Endothelial cell of umbilical vein (primary cell): ENCODE measurements around the gene TRAPPC12. TPM values are rescaled to one million over a fixed set of nuclear protein-coding genes. Genes with fewer than 3 reads are reported as not detected.

Experiments
- BruUV-seq: library from RNA; stranded (reverse); fragments of 400-500 nt; replicated peaks from 2 replicates; lab custom pipeline; 2021; lab: Mats Ljungman, UMichigan
- CTCF ChIA-PET: fragments of 300-600, 350-600 bp; sonication (Branson Sonifier 250); formaldehyde crosslinking; loops from one replicate; lab custom pipeline; 2021; ENCODE audit warnings: antibody characterized with exemption, inconsistent platforms; lab: Charles Lee
- POLR2A ChIA-PET: fragments of 300-600, 350-600 bp; sonication (Branson Sonifier 250); formaldehyde crosslinking; loops from one replicate; lab custom pipeline; 2021; ENCODE audit warnings: antibody characterized with exemption, inconsistent platforms; lab: Charles Lee
- DNase-seq: peaks from one replicate; pipeline ENCODE4 v3.0.0-alpha.2; 2011; ENCODE audit warnings: low read depth, low spot score
- FAIRE-seq: peaks from 2 replicates; lab custom pipeline; 2011; peaks lifted over from hg19 to GRCh38; lab: Jason Lieb, UNC
- H2AFZ ChIP-seq: 2 replicates; pipeline ENCODE4 v1.6.0; 2012; ENCODE audit warnings: low read depth, low read length, control low read depth, inconsistent platforms
- H3K27ac ChIP-seq: 2 replicates; pipeline ENCODE4 v1.5.1; 2011; ENCODE audit warnings: low read depth, mild to moderate bottlenecking, control low read depth, low read length, moderate library complexity; ENCODE audit not compliant: insufficient read depth
- H3K27me3 ChIP-seq, 2 experiments: 2 replicates each; pipeline versions ENCODE4 v1.6.0 to v1.6.1; 2011; ENCODE audit warnings: low read length in 2 of 2, mixed read lengths in 1 of 2; ENCODE audit not compliant: control insufficient read depth in 2 of 2, insufficient read depth in 2 of 2
- H3K36me3 ChIP-seq, 2 experiments: 2 replicates in 1 of 2; 3 replicates in 1 of 2; pipeline ENCODE4 v1.5.1; 2011; ENCODE audit warnings: low read length in 2 of 2, mild to moderate bottlenecking in 1 of 2, moderate library complexity in 1 of 2; ENCODE audit not compliant: control insufficient read depth in 2 of 2, insufficient read depth in 2 of 2; ENCODE audit errors: extremely low read depth in 1 of 2
- H3K4me1 ChIP-seq: 3 replicates; pipeline ENCODE4 v1.5.1; 2011; ENCODE audit warnings: mild to moderate bottlenecking, low read length; ENCODE audit not compliant: control insufficient read depth, insufficient read depth; ENCODE audit errors: extremely low read depth
- H3K4me2 ChIP-seq: 2 replicates; pipeline ENCODE4 v1.6.1; 2011; ENCODE audit warnings: low read length, control low read depth, mixed read lengths; ENCODE audit not compliant: insufficient read depth
- H3K4me3 ChIP-seq, 3 experiments: fragments of 200-600 bp in 1 of 3; sonication (generic), shearing (Covaris generic) in 1 of 3; replicated peaks in 1 of 3; 2 replicates each; pipeline ENCODE4 v1.5.1; 2011 to 2016; ENCODE audit warnings: control low read depth in 3 of 3, low read length in 3 of 3, mild to moderate bottlenecking in 2 of 3, inconsistent platforms in 1 of 3, low read depth in 1 of 3, moderate library complexity in 1 of 3; ENCODE audit not compliant: insufficient read depth in 1 of 3
- H3K79me2 ChIP-seq: 2 replicates; pipeline ENCODE4 v1.6.0; 2012; ENCODE audit warnings: low read length, inconsistent platforms; ENCODE audit not compliant: control insufficient read depth, insufficient read depth
- H3K9ac ChIP-seq: replicated peaks from 2 replicates; pipeline ENCODE3; 2011; ENCODE audit warnings: low read length, control low read depth; ENCODE audit not compliant: insufficient read depth; ENCODE audit errors: extremely low read depth
- H3K9me1 ChIP-seq: replicated peaks from 3 replicates; pipeline ENCODE4 v1.6.0; 2011; ENCODE audit warnings: mild to moderate bottlenecking, low read length; ENCODE audit not compliant: control insufficient read depth, insufficient read depth; ENCODE audit errors: extremely low read depth
- H3K9me3 ChIP-seq: replicated peaks from 2 replicates; pipeline ENCODE4 v1.5.1; 2012; ENCODE audit warnings: low read length, inconsistent platforms; ENCODE audit not compliant: control insufficient read depth, insufficient read depth
- H4K20me1 ChIP-seq: replicated peaks from 2 replicates; pipeline ENCODE3; 2011; ENCODE audit warnings: mild to moderate bottlenecking, low read length; ENCODE audit not compliant: control insufficient read depth, insufficient read depth; ENCODE audit errors: extremely low read depth
- CTCF ChIP-seq, 2 donors: IDR thresholded peaks; 1 replicate in 1 of 2; 2 replicates in 1 of 2; pipeline ENCODE4 v1.5.1; 2011; ENCODE audit warnings: low read length in 2 of 2, mild to moderate bottlenecking in 2 of 2, moderate library complexity in 2 of 2, control low read depth in 1 of 2, inconsistent platforms in 1 of 2, low read depth in 1 of 2; ENCODE audit not compliant: insufficient read depth in 1 of 2; ENCODE audit errors: extremely low read depth in 1 of 2
- EZH2 ChIP-seq: IDR thresholded peaks from 2 replicates; pipeline ENCODE4 v1.6.1; 2012; ENCODE audit warnings: borderline replicate concordance, low read depth, mild to moderate bottlenecking, moderate library complexity, low read length, inconsistent platforms; ENCODE audit not compliant: severe bottlenecking
- FOS ChIP-seq: IDR thresholded peaks from 2 replicates; pipeline ENCODE4 v1.6.1; 2011; ENCODE audit warnings: mild to moderate bottlenecking, low read length, moderate library complexity, borderline replicate concordance; ENCODE audit not compliant: insufficient read depth
- GATA2 ChIP-seq: IDR thresholded peaks from 2 replicates; pipeline ENCODE4 v1.7.0; 2011; ENCODE audit warnings: low read depth, mild to moderate bottlenecking, moderate library complexity, mixed read lengths, low read length; ENCODE audit not compliant: insufficient read length, insufficient read depth
- JUN ChIP-seq: IDR thresholded peaks from 2 replicates; pipeline ENCODE4 v1.6.1; 2011; ENCODE audit warnings: borderline replicate concordance, low read depth; ENCODE audit not compliant: insufficient read length, insufficient read depth
- MYC ChIP-seq: IDR thresholded peaks from one replicate; pipeline ENCODE4 v1.6.1; 2011; ENCODE audit warnings: mild to moderate bottlenecking, low read depth, low read length
- POLR2A ChIP-seq: IDR thresholded peaks from 2 replicates; pipeline ENCODE4 v1.6.1; 2012; ENCODE audit warnings: low read depth, mild to moderate bottlenecking, control low read depth, low read length
- POLR2AphosphoS5 ChIP-seq: IDR thresholded peaks from 2 replicates; pipeline ENCODE4 v1.6.1; 2012; ENCODE audit warnings: low read depth, mild to moderate bottlenecking, control low read depth, low read length, moderate library complexity; ENCODE audit not compliant: insufficient read depth
- dilution Hi-C: fragments of 300-500 bp; cut with MboI; formaldehyde crosslinking; loops from one replicate; pipeline ENCODE4 v1.15.0; 2019; ENCODE audit warnings: low sequenced_read_pairs; ENCODE audit not compliant: extremely low pct_ligation_motif_present
- intact Hi-C: fragments of 100-400 bp; cut with micrococcal nuclease; formaldehyde crosslinking; loops from one replicate; pipeline ENCODE4 v1.10.0; 2022
- polyA plus RNA-seq, 4 experiments: library from polyadenylated mRNA; depleted of rRNA in 3 of 4; stranded (reverse) in 3 of 4; unstranded in 1 of 4; fragments of >200 nt; gene quantifications; 2 replicates each; pipeline versions ENCODE4 v1.2.1 to v1.2.3, GENCODE V29; 2011 to 2012; ENCODE audit warnings: missing spikeins in 1 of 4
- total RNA-seq: library from RNA; stranded (reverse); gene quantifications from 2 replicates; pipeline ENCODE4 v1.2.3, GENCODE V29; 2021
- TF ChIP-seq, protein P1 (sequence below): IDR thresholded peaks from 2 replicates; pipeline ENCODE4 v1.6.1; 2011; ENCODE audit not compliant: insufficient read depth, insufficient read length

TRAPPC12 gene
- total and polyA plus RNA-seq, 2 donors (not counting 3 experiments of a cell fraction or from before 2014, with no cell fraction given), result 47.5 to 81.5 TPM

GRCh38 chr2:3387011-3387410, 7.5 kb downstream of the TRAPPC12 start:
- Histone ChIP-seq H3K27ac (peak overlapping the region; percentile 22), H3K27me3 (no peaks in the 10 kb centered on the region), H3K79me2 (peaks cover 33% of the 10 kb centered on the region), H3K9me1 (no peaks in the 10 kb centered on the region), H3K4me3 (no peak overlapping the region), H3K4me2 (peak overlapping the region; percentile 45), H4K20me1 (no peaks in the 10 kb centered on the region), H3K4me1 (peaks cover 19% of the 10 kb centered on the region), H2AFZ (no peak overlapping the region), H3K9me3 (no peaks in the 10 kb centered on the region), H3K36me3 (peaks cover 6 to 13% of the 10 kb centered on the region in 2 experiments), H3K9ac (no peak overlapping the region)
- POLR2A ChIA-PET, result no interaction called here
- BruUV-seq, result no TSS peak
- dilution Hi-C loops (no loop called here), intact Hi-C loops (loop anchor here (2.0 kb wide), 1 partner anchor 38 kb away; no protein-coding TSS in a partner anchor)
- CTCF ChIA-PET, result interaction anchor here (1.0 to 2.2 kb wide), 2 partner anchors 10 to 37 kb away, joined by 4 to 9 read pairs; no protein-coding TSS in a partner anchor
- no peak for TF ChIP-seq EZH2
- TF ChIP-seq, protein P1, sequence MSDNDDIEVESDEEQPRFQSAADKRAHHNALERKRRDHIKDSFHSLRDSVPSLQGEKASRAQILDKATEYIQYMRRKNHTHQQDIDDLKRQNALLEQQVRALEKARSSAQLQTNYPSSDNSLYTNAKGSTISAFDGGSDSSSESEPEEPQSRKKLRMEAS, result peak; percentile 58
- DNase-seq (peak; percentile 77), FAIRE-seq (peak; percentile 80)

DNA sequence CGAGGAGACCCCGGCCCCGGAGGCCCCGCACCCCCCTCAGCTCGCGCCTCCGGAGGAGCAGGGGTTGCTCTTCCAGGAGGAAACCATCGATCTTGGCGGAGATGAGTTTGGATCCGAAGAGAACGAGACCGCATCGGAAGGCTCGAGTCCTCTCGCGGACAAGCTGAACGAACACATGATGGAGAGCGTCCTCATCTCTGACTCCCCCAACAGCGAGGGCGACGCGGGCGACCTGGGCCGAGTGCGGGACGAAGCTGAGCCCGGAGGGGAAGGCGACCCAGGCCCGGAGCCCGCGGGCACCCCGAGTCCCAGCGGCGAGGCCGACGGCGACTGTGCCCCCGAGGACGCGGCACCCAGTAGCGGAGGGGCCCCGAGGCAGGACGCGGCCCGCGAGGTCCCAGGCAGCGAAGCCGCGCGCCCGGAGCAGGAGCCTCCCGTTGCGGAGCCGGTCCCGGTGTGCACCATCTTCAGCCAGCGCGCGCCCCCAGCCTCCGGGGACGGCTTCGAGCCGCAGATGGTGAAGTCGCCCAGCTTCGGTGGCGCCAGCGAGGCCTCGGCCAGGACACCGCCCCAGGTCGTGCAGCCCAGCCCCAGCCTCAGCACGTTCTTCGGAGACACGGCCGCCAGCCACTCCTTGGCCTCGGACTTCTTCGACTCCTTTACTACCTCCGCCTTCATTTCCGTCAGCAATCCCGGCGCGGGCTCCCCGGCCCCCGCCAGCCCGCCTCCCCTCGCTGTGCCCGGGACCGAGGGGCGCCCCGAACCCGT, 8.3 kb downstream of the TRAPPC12 start:
- H3K79me2 ChIP-seq, result peaks cover 30% of the 10 kb centered on the region
- ChIA-PET CTCF (interaction anchor here (2.2 kb wide), 1 partner anchor 9 kb away, joined by 9 read pairs; no protein-coding TSS in a partner anchor), POLR2A (no interaction called here)
- H3K4me3 ChIP-seq, result no peak overlapping the region
- no peak overlapping the region for H3K9ac ChIP-seq
- no peak overlapping the region for H3K4me2 ChIP-seq
- peaks cover 19% of the 10 kb centered on the region for H3K4me1 ChIP-seq
- H3K27me3 ChIP-seq, result no peaks in the 10 kb centered on the region
- peaks cover 6 to 13% of the 10 kb centered on the region in 2 experiments for H3K36me3 ChIP-seq
- TF ChIP-seq GATA2 (no peak), POLR2A (no peak), FOS (no peak), MYC (no peak), CTCF (IDR thresholded peaks at IDR 0.05; ENCODE audit: extremely low read depth in 1 of 2, insufficient read depth in 1 of 2, low read depth in 1 of 2, low read length in 2 of 2) (no peak), EZH2 (no peak), JUN (no peak), POLR2AphosphoS5 (no peak)
- TF ChIP-seq, protein P1, result no peak
- no peak overlapping the region for H2AFZ ChIP-seq
- dilution Hi-C loops (no loop called here), intact Hi-C loops (loop anchor here (2.0 kb wide), 1 partner anchor 37 kb away; no protein-coding TSS in a partner anchor)
- no peaks in the 10 kb centered on the region for H4K20me1 ChIP-seq
- no peaks in the 10 kb centered on the region for H3K9me1 ChIP-seq
- DNase-seq, result no peak
- no TSS peak for BruUV-seq
- no peak for FAIRE-seq
- no peaks in the 10 kb centered on the region for H3K9me3 ChIP-seq
- no peak overlapping the region for H3K27ac ChIP-seq
